Erythroblast (primary cell): ENCODE data around the gene DSCAM.
A peak's percentile ranks its signal among the peaks of the same experiment; 100 is the strongest.

Experiments used
- DNase-seq, 2 experiments: peaks; one replicate each; lab custom pipeline; 2025; lab: John Stamatoyannopoulos, UW
- GATA1 ChIP-seq: IDR thresholded peaks from 2 replicates; pipeline ENCODE4 v1.6.1; 2011; ENCODE audit warnings: low read depth, mild to moderate bottlenecking, control low read depth, low read length, moderate library complexity
- POLR2A ChIP-seq: IDR thresholded peaks from 2 replicates; pipeline ENCODE4 v1.6.1; 2011; ENCODE audit warnings: mild to moderate bottlenecking, low read length

DSCAM gene

DNA sequence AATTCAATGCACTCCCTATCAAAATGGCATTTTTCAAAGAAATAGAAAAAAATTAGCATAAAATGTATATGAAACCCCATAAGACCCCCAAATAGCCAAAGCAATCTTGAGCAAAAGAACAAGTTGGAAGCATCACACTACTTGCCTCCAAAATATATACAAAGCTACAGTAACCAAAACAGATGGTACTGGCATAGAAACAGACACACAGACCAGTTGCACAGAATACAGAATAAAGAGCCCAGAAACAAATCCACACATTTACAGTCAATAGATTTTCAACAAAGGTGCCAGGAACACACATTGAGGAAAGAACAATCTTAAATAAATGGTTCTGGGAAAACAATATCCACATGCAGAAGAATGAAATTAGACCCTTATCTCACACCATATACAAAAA is 350.8 kb downstream of the DSCAM start:
- no peak for DNase-seq
- TF ChIP-seq POLR2A (no peak), GATA1 (no peak)

DNA sequence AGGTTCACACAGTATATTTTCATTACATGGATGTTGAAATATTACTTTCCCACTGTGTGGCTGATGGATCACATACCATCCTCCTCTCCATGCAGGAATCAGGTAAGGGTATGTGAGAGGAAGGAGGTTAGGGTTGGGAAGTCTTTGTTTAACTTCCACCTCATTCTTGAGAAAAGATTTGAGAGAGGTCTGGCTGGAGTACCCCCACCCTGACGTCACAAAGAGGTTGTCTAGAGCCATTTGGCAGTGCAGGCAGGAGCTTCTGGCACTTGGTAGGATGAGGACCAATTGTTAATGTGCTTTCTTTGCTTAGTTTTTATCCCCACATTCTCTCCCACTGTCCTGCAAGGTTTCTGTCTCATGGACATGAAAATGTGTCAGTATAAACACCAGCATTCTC is 356.6 kb downstream of the DSCAM start:
- DNase-seq, result no peak
- TF ChIP-seq POLR2A, result no peak
- TF ChIP-seq GATA1, result no peak

DNA sequence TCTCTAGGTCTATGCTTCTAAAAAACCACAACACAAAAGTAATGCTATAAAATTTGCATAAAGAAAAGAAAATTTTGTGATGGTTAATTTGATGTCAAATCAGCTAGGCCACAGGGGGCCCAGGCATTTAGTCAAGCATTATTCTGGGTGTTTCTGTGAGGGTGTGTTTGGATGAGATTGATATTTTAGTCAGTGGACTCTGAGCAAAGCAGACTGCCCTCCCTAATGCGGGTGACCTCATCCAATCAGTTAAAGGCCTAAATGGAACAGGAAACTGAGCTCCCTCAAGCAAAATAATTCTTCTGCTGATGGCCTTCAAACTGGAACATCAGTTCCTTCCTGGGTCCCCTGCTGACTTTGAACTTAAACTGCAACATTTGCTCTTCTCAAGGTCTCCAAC is 358.0 kb downstream of the DSCAM start:
- TF ChIP-seq POLR2A, result no peak
- TF ChIP-seq GATA1, result no peak
- no peak for DNase-seq

DNA sequence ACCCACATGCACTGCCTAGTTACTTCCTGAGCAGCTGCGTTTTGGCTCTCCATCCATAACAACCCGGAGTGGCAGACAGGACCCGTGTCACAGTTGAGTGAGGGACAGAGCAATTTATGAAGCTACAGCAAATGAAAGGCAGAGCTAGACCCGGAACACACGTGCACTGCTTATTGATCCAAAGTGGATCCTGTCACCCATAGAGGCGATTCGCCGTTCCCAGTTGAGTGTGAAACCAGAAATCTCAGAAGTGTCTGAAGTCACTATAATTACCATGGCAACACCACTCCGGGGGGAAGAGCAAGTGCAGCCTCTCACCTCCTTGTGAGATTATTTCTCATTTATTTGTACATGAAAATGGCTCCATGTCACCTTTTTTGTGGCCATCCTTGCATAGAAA is 365.2 kb downstream of the DSCAM start:
- DNase-seq, result no peak
- no peak for TF ChIP-seq GATA1
- TF ChIP-seq POLR2A, result no peak

DNA sequence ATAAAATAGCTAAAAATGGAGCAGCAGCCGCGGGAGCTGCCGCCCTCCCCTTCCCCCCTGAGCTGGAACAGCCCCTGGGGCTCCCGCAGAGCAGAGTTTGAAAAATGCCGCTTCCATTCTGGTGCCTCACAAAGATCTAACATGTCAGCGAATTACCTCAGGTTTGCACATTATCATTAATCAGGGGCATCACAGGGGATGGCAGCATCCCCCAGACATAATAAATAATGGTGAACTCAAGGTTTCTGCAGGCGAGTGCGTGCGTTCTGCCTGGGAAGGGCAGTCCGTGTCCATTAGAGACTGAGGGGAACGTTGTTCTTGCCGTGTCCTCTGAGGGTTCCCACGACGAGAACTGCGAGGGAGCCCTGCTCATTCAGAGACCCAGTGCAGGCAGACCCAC is 372.4 kb downstream of the DSCAM start:
- no peak for DNase-seq
- no peak for TF ChIP-seq GATA1
- no peak for TF ChIP-seq POLR2A

DNA sequence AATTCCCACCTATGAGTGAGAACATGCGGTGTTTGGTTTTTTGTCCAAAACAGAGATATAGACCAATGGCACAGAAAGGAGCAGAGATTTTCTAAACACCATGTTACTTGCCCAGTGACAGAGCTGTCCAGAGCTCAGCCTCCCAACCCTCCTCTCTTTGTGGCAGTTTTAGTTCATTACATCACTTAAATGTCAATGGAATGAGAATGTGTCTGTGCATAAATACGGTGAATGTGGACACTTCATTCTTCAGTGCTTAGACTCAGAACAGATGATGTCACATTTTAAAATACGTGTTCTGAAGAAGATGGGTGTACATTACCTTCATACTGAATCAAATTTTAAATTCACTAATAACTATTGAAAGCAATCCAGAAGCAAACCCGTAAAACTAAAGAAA is 374.9 kb downstream of the DSCAM start:
- TF ChIP-seq GATA1 (no peak), POLR2A (no peak)
- no peak for DNase-seq

DNA sequence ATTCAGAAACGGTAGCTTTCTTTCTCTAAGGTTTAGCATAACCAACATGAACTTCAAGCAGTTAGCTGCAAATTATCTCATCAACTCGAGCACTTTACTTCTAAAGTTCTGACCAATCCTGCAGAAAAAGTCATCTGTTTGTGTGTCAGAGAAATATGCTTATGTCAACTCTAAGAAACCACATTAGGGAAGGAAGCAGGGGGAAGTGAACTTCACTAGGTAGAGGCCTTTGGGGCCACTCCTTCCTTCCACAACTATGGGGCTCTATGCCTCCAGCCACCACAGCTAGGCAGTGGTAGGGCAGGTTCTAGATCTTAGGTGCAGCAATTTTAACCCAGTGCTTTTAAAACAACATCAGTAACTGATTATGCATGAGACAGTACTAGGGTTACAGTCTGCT is 375.9 kb downstream of the DSCAM start:
- TF ChIP-seq GATA1 (no peak), POLR2A (no peak)
- no peak for DNase-seq

DNA sequence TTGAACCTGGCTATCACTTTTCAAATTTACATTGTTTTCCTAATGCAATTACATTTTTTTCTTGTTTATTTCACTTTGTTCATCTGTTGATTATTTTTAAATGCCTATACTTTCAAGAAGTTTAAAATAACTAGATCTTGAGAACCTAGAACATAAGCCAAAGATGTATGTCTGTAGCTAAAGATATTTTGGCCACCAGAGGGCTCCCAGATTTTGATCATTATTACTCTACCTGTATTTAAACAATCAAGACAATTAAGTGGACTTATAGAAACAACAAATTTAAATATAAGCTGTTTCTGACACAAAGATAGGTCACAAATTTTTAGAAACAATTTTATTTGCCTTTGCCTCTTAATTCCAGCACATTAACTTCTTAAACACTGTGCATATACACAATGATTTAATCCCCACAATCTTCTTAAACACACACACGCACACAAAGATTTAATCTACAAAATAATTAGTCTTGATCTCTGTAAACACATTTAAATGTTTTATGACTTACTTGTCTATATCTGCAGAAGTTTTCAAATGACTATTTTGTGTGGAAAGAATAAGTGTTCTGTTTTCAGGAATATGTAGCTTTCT is 380.0 kb downstream of the DSCAM start:
- no peak for TF ChIP-seq GATA1
- no peak for TF ChIP-seq POLR2A
- DNase-seq, result peak in 1 of 2 experiments; percentile 6

DNA sequence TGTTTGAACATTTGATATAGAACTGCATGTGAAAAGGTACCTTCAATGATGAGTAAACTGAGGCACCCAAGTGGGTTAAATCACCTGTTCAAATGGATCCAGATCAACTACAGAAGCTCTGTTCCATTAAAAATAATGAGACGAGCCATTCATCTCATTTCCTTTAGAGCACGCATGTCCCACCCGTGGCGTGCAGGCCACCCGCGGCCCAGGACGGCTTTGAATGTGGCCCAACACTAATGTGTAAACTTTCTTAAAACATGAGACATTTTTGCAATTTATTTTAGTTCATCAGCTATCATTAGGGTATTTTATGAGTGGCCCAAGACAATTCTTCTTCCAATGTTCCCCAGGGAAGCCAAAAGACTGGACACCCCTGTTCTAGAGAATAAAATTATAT is 381.6 kb downstream of the DSCAM start:
- no peak for DNase-seq
- TF ChIP-seq GATA1 (no peak), POLR2A (no peak)

DNA sequence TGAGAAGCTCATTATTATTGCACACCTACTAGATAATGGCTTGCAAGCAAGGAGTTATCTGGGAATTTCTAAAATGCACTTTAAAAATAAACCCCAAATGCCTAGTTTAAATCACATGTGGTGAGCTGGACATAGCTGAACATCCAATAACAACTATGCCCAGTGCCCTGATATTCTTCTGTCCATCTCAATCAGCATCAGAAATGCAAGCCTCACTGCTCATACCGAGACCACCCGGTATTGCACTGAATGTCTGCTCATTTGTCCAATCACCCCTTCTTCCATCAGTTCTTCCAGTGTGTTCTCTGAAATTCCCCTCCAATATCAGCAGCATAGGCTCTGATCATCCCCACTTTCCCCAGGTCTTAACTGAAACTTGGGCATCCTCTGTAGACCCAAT is 383.8 kb downstream of the DSCAM start:
- TF ChIP-seq POLR2A (no peak), GATA1 (no peak)
- no peak for DNase-seq

DNA sequence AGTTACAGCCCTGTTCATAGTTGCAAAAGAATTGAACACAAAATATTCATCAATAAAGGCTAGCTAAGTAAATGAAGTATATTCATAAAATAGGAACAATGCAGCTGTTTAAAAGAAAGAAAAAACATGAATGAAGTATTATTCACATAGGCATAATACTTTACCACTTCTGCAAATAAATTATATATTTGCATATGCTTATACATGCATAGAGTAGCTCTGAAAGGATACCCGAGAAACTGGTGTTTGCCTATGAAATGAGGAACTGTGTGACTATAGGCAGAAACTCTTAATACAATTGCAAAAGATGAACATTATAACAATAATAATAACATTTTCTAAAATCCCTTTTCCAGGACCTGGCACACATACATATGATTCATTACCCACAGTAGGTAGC is 385.9 kb downstream of the DSCAM start:
- no peak for TF ChIP-seq GATA1
- TF ChIP-seq POLR2A, result no peak
- DNase-seq, result no peak

DNA sequence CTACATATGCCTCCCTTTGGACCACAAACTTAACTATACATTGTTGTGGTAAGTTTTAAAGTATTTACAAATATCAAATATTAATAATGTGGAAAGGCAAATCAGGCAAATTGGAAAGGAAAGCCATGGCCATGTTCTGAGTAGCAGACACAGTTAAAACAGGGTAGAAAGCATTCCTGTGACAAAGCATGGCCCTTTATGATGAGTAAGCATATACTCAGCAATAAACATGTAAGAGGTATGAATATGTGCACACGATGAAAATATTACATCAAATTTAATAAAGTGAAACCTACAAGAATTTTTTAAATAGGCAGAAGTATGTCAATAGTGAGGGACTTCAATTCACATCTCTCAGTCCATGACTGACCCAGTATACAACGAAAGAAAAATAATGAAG is 389.2 kb downstream of the DSCAM start:
- no peak for DNase-seq
- TF ChIP-seq POLR2A, result no peak
- TF ChIP-seq GATA1, result no peak

DNA sequence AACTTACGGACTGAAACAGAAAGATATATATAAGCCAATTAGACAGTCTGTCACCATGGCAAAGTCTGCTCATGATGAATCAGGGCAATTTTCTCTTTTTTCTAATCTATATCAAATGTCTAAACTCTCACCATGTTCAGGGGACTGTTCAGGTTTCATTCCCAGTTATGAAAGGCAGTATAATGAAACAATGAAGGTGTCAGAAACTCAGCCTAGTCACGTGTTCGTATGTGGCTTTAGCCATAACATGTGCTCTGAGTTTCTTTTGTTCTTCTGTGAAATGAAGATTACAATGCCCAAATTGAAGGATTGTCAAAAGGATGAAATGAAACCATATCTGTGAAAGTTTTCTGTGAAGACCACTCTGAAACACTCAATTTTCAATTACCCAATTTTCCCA is 392.9 kb downstream of the DSCAM start:
- TF ChIP-seq POLR2A, result no peak
- TF ChIP-seq GATA1, result no peak
- no peak for DNase-seq

DNA sequence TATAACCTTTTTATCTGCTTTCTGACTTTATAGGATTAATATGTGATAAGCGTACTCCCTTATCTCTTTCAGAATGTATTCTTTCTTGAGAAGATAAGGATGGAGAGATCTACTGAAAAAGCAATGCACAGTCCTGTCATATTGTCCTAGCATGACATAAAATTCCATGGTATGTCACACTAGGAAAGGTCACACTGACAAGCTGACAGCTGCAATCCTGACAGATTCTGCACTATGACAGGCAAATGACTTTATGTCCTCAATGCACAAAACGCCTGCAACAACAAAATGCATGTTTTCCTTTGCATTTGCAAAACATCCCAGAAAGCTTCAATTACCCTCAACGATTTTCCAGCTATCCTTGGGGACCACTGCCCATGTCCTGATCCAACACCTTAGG is 393.8 kb downstream of the DSCAM start:
- no peak for DNase-seq
- TF ChIP-seq POLR2A (no peak), GATA1 (no peak)

DNA sequence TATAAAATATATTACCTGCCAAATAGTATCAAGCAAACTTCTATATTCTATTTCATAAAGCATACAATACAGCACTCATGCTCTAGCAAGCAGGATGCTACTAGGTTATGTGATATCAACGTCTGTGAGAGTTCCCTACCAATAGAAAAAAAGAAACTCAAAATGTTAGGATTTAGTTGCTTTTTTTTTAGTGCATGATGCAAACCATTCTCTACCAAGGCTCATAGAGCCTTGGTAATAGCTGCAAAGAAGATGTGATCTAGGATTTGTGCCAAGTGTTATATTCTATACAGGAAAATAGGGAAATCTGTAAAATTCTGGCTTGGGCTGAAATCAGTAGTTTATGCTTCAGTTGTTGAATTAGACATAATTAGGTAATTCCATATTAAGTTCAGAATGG is 394.4 kb downstream of the DSCAM start:
- TF ChIP-seq POLR2A (no peak), GATA1 (no peak)
- no peak for DNase-seq

DNA sequence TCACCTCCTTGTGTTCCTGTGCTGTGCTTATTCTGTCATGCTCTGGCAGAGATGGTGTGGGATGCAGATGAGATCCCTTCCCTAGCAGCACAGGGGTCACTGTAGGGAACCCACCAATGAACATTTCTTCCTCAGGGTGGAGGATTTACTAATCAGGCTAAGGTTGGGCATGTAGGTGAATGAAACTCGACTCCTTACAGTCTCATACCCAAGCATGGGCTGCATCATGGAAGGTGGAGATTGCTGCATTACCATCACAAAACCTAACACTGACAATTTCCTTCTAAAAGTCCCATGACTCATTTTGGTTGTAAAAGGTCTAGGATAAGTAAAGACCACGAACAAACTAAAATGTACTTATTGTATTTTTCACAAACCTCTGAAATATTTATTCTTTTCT is 399.9 kb downstream of the DSCAM start:
- no peak for DNase-seq
- TF ChIP-seq GATA1 (no peak), POLR2A (no peak)
